ENCODE results near the gene PPP1CA.
A peak's percentile ranks its signal among the peaks of the same experiment; 100 is the strongest.

The PPP1CA gene

DNA sequence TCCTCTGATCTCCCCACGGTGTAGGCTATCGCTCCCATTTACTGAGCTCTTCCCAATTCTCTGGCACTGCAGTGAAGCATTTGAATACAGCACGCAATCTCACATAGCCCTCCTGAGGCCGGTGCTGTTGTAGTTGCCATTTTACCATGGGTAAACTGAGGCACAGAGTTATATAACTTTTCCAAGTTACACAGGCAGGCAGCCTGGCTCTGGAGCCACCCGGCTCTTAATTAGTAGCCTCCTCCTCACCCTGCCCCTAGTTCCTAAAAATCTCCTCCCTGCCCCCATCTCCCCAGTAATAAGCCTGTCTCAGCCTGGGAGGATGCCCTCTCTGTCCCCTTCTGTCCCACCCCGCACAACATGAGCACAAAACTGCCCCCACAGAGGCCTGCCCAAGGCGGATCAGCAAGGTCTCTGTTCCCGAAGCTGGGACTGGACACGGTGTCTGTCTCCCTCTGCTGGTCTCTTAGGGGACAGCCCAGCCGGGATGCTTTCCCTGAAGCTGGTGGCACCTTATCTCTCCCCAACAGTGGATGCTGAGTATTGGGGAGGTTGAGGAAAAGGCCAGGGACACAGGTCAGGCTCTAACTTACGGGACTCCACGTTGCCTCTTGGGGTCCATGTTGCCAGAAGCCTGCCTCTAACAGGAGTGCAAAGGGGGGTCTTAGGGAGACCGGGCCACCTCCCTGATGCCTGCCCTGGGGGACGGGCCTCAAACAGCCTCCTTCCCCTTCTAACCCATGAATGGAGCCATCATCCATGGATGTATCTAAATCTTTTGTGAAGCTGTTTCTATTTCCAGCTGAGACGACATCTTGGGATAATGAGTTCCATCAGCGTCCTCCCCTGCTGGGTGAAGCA, 19.2 kb downstream of the PPP1CA start:
- peak; percentile 76 for DNase-seq (ENCODE audit: low spot score)

DNA sequence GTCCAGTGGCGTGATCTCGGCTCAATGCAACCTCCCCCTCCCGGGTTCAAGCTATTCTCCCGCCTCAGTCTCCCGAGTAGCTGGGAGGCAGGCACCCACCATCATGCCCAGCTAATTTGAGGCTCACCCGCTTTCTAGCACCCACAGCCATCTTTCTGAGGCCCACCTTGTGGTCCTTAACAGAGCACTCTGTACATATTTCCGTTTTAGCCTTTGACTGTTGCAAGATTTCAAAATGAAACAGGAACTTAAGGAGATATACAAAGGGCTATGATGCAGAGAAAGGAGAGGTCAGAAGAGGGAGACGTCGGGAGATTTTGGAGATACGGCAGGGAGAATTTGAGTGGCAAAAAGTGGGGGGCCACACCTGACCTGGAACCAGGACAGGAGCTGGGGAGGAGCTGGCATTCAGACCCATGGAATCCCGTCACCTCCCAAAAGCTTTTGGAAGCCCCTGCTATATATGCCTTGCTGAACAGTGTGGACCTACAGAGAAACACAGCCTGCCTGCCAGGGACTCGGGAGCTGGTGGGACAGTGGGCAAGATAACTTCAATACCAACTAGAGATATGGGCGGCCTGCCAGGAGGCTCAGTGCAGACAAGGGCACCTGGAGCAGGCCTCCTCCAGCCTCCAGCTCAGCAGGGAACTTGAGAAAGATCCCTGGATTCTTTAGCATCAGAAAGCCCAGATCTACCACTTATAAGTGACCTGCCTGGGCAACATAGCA, 20.2 kb downstream of the PPP1CA start:
- DNase-seq (ENCODE audit: low spot score) = no peak

DNA sequence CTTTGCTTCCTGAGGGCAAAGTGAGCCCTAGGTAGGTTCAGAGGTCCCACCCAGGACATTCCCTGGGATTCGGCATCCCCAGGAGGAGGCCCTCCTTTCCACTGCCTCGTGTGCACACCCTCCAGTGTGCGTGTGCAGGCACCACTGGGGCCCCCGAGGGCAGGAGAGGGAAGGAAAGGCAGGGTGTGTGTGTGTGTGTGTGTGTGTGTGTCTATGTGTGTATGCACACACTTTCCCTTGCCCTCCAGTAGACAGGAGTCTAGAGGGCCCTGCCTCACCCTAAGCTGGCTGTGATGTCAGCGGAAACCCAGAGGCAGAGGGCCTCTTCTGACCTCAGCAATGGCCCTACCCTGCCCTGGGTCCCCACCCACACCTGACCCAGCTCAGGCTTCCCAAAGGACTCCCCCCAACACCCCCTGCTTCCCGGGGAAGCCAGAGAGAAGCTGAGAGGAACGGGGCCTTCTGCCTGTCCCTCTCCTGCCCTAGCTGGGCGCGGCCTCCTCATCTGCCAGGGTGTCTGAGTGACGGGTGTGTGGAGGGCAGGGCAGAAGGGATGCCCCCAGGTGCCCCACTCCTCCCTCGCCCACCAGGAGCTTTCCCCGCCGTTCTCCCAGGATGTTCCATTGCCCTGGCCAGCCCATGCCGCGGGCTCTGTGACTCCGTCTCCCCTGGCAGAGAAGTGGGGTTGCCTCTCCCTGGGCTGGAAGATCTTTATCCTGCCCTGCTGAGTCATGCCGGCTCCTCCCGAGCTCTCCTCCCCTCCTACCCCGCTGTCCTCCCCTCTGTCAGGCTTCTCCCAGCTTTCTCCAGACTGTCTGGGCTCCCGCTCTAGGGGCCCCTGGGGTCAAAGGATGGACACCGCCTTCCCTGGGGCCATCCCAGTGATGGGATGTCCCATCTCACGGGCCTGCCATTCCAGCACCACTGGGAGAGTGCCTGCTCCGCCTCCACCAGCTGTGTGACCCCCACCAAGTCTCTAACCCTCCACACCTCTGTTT, 22.3 kb downstream of the PPP1CA start:
- DNase-seq (ENCODE audit: low spot score) = peak; percentile 60

DNA sequence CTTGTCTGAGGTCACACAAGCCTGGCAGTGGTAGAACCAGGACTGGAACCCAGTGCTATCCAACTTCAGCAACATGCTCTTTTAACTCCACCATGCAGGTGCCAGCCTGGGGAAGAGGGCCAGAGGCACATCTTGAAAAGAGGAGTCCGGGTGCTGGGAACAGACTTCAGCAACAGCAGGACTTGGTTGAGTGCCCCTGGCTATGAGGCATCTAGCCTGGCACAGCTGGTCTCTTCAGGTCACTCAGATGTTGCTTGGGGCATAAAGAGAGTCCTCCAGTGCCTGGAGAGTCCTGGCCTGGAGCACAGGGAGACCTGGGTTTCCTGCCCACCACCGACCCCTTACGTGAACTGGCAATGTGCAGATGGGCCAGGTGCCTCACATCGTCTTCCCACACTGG, 23.1 kb downstream of the PPP1CA start:
- no peak for DNase-seq (ENCODE audit: low spot score)

DNA sequence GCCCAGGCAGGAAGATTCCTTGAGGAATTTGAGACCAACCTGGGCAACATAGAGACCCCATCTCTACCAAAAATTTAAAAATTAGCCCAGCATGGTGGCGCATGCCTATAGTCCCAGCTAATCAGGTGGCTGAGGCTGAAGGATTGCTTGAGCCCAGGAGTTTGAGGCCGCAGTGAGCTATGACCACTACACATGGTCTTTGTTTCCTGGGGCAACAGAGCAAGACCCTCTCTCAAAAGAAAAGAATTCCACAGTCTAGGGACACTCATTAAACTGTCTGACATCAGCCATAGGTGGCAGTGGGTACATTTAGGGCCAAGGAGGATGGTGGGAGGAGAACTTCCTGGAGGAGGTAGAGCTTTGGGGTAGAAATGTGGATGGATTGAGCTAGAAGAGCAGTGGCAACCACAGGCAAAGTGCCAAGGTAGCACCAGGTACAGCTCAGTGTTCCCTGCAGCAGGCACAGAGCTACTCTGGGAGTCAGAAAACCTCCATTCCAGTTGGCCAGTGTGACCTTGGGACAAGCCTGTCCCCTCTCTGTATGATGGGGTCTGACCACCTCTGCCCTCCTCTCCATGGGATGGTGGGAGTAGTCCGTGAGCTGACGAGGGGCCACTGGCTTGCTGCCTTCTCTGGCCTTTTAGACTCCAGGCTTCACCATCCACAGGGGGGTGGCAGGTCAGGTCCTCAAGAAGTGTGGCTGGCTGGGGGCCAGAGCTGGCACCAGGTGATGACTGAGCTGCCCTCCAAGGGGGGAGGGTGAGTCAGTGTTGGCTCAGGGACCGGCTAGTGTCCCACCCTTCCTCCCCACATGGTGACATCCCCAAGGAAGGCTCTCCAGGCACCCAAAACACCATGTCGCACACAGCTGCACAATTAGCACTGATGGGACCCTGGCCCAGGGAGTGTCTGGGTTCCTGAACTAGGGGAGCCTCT, 24.5 kb downstream of the PPP1CA start:
- DNase-seq (ENCODE audit: low spot score) = peak; percentile 36

DNA sequence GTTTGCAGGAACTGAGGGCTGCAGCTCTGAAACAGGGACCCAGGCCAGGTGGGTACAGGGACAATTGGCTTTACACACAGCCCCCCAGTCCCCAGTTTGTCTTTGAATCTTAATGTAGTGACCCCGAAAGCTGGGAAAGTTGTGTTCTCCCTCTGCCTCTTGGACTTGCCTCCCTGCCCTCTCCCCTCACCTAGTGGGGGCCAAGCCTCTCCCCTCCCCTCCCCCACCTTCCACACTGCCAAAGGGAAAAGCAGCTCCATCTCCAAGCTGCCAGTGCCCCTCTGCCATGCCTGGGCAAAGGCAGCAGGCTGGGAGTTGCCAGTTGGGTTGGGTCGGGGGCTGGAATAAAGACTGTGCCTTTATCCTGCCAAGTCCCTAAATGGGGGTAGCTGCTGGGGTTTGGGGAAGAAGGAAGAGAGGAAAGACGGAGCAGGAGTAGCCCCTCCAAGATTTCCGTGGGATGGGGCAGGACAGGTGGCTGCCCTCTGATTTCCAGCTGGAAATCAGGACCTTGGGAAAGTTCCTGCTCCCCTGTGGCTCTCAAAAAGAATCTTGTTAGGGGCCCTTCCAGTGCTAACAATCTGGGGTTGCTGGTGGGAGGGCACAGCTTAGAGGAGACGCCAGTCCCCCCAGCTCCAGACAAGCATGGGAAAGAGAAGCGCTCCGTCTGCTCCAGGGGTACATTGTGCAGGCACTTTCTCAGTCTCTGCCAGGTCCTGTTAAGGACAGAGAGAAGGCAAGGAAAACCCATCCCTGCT, 25.4 kb downstream of the PPP1CA start:
- DNase-seq (ENCODE audit: low spot score) = no peak

DNA sequence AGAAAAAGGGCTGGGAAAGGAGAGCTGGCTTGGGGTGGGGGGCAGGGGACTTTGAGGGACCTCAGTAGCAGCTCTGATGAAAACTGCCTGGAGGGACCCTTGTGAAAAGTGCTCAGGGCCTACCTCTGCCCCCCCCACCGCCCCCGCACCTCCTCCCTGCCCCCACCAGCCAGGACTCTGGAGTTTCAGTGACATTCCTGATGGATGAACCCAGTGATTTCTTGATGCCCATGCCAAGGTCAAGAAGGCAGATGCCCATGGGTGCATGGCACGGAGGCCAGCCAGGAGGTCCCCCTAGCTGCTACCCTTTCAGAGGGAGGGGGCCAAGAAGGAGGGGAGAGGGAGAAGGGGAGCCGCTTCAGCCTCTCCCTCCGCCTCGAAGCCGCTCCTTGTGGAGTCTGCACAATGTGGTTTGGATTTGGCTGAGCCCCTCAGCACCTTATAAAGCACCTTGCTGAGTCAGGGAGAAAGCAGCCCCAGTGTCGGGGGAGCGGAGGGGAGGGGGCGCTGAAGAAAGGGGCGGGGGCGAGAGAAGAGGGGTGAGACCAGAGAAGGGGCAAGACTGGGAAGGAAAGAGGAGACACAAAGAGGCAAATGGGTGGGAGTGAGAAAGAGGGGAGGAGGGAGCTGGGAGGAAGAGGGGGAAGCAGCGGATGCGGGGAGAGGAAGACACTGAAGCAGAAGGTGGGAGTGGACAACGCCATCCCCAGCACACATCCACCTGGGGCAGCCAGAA, 26.2 kb downstream of the PPP1CA start:
- no peak for DNase-seq (ENCODE audit: low spot score)

DNA sequence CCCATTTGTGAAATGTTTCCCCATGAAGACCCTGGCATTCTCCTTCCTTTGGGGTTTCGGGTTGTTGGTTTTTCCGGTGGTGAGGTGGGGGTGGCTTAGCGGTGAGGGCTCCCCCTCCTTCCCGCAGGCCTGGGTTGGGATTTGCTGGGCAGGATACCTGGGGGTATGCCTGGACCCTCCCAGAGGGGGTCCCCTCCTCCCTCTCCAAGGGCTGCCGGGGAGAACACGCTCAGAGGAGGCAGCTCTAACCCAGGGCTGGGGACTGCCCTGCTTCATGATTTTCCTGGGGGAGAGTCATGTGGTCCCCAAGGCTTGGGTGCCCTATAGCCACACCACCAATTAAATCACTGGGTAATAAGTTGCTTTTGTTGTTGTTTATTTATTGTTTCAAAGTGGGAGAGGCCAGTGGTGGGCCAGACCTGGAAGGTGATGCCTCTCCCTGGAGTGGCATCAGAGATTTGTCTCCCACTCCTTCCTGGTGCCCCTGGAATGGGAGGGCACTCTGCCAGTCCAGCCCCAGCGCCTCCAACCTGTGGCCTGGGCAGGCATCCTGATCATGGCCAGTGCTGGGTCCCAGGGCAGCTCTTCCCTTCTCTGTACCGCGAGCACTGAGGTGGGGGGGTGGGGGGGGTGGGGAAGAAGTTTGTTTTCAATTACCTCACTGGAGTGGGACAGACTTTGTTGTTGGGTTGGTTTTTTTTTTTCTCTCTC, 26.9 kb downstream of the PPP1CA start:
- DNase-seq (ENCODE audit: low spot score) = no peak

DNA sequence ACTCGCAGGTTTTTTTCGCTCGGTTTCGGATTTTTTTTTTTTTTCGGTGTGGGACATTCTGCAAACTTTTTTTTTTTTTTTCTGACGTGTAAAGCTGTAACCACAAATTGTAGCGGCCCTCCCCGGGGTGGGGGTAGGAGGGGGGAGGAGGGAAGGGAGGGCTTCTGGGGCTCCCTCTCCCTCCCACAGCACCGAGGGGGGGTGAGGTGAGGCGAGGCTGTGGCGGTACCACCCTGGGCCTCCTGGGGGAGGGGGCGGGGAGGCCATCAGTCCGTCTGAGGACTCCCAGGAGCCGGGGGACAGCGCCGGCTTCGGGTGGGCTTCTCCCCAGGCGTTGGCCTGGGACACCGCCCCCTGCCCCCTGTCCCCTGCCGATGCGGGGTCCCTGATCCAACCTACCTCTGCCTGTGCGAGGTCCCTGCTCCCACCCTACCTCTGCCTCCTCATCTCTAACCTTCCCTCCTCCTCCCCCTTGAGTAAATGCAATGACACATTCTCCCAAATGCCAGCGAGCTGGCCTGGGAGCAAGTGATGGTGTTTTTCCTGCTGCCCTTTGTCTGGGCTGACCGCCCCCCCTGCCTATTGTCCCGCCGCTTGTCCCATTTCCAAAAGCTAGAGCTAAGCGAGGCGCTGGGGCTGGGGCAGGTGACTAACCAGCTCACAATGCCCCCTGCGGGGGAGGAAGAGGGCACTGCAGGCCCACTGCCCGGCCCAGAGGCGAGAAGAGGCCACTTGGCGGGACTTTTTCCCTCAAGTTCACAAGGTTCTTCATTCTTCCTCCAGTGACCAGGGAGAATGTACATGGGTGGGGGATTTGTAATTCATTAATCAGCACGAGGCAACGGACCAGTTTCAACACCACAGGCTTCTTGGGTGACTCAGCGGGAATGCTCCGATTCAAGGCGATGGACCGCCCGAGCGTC, 27.7 kb downstream of the PPP1CA start:
- peak; percentile 90 for DNase-seq (ENCODE audit: low spot score)

DNA sequence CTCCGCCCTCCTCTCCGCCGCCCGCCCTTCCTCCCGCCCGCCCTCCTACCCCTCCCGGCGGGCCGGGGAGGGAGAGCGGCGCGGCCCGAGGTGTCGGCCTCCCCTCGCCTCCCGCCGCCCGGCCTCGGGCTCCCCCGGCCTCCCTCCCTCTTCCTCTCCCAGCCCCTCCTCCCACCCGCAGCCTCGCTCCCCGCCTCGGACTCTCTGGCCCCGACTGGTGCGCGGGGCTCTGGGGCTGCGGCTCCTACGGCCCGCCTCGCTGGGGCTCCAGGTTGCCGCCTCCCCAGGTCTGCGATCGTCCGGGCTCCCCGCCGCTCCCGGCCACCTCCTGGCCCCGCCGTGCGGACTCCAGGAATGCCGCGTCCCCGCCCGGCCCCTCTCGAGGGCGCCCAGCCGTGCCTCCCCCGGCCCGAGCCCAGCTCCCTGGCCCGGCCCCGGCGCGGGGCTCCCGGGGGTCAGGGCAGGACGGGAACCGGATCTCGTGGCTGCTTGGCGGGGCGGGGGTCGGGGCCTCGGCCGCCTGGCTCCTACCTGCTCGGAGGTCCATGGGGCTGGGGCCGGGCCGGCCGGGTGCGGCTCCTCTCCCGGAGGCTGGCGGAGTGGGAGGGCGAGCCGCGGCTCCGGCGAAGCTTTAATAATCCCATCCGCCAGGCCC, 28.5 kb downstream of the PPP1CA start, which contains the start of gene CLCF1:
CLCF1 (minus strand) TSS at position 606 of the 655 bp plus-strand sequence; CDS start at position 547, 59 bp downstream.
- DNase-seq (ENCODE audit: low spot score) = peak; percentile 34

DNA sequence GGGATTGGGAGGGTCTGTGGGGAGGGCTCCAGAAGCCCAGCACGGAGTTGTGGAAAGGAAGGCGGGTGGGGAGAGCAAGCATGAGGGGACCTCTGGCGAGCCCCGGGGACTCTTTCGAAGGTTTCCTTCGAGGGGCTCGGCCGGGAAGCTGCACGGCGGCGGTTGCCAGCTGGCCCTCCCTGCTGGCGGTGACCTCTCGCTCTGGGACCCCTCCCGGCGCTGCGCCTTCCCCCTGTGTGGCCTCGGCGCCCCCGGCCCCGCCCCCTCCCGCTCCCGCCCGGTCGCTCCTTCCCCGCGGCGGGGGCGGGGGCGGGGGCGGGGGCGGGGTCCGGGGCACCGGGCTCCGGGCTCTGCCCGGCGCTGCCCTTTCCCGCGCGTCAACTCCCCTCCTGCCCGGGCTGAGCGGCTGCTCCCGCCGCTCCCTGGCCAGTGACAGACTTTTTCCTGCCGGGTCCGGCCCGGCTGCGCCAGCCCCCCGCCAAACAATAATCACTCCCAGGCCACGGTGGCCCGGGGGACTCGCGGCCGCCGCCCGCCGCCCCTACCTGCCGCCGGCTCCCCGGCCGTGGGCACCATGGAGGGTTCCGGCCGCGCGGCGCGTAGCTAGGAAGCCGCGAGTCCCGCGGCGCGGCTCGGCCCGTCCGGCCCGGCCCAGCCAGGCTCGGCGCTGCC, 29.2 kb downstream of the PPP1CA start:
- DNase-seq (ENCODE audit: low spot score) = no peak

DNA sequence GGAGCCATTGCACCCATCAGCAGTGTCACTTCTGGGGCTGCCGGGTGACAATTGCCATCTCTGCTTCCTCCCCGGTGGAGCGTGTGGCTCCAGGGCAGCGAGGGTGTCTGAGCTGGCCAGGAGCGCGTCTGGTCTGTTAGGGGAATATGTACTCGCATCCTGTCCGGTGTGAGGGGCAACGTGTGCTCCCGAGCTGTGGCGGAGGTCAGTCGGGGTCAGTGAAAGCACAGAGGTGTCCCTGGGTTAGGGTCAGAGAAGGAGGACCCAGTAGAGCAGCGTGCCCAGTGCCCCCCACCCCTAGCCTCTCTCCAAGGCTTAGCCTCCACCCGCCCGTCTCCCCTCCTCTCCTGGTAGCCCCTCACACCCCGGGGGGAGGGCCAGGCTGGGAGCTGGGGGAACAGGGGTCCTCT, 29.7 kb downstream of the PPP1CA start:
- DNase-seq (ENCODE audit: low spot score) = no peak

DNA sequence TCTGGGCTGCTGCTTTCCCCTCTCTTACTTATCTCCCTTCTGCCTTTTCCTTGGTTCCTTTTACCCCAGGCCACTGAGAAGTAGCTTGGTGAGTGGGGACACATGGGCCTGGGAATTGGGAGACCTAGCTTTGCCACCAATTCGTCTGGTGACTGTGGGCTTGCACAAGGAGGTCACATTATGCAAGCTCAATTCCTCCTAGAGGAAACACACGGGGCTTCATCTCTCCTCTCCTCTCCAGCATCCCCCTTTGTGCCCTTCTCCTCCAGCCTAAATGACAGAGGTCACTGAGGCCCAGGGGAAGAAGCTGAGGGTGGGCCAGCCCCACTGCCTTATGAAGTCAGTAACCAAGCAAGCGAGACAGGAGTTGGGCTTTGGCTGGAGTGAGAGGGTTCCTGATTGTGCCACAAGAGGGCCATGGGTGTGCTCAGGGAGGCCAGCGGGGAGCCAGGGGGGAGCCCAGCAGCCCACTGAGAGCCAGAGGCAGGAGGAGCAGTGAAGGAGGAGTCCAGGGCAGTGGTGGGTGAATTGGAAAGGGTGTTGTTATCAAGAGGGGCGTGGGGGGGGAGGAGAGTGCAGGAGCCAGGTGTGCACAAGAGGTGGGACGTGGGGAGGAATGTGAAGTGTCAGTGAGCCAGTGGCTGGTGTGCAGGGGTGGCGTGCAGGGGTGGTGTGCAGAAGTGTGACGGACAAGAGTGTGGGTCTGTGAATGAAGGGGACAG, 30.3 kb downstream of the PPP1CA start:
- no peak for DNase-seq (ENCODE audit: low spot score)

DNA sequence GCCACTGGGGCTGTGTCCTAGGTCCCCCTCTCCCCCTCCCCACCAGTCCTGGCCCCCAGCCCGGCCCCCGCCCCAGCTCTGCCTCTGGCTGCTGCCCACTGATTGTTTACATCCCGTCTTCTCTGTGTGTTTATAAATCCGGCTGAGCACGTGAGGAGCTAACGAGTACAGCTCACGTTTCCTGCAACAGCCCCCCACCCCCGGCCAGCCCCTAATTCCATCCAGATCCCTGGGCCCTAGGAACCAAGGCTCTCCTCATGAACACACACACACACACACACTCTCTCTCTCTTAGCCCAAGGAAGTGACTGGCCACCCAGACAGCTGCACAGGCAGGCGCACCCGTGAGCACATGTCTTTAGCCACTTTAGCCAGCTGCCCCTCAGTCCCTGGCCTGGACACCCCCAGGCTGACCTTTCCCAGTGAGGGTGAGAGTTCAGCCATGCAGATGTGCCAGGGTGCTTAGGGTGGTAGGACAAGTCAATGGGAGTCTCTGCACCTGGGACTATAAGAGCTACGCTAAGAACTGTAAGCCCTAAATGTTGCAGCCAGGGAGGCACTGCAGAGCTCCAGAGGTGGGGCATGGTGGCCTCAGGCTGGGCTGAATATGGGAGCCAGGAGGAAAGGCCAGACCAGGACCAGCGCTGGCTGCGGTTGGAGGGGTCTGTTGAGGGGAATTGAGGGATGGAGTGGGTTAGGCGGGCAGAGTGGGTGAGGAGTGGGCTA, 31.1 kb downstream of the PPP1CA start:
- DNase-seq (ENCODE audit: low spot score) = no peak

DNA sequence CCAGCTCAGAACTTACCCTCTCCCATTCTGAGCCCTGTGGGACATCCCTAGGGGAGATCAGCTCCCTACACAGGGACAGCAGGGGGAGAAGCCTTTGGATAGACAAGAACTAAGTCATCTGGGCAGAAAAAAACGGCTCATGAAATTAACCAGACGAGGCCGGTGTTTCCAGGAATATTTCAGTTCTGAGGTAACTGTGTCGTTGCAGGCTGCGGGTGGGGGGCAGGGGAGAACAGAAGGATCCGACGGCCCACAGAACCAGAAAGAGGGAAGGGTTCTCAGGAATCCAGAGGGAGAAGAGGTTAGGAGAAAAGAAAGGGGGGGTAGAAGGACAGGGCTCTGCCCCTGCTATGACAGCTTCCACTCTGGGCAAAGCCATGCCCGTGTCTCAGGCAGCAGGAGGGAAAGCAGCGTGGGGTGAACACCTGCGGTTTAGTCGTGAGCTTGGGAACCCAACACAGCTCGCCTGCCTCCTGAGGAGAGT, 31.8 kb downstream of the PPP1CA start:
- no peak for DNase-seq (ENCODE audit: low spot score)

Measured in LoVo (cell line).